ENCODE data around the gene PHLPP1.
A peak's percentile ranks its signal among the peaks of the same experiment; 100 is the strongest.
"Not testable (repeated sequence)": the region's sequence is repeated elsewhere in the genome, so short reads cannot be mapped to it uniquely, and the experiment has no call there.

The PHLPP1 gene

GRCh38 chr18:62717925-62718800 is 2.8 kb downstream of the PHLPP1 start:
- DNase-seq: no peak

- no peak for DNase-seq
These were observed 4.7 kb downstream of the PHLPP1 start for GRCh38 chr18:62720048-62720447.

DNA sequence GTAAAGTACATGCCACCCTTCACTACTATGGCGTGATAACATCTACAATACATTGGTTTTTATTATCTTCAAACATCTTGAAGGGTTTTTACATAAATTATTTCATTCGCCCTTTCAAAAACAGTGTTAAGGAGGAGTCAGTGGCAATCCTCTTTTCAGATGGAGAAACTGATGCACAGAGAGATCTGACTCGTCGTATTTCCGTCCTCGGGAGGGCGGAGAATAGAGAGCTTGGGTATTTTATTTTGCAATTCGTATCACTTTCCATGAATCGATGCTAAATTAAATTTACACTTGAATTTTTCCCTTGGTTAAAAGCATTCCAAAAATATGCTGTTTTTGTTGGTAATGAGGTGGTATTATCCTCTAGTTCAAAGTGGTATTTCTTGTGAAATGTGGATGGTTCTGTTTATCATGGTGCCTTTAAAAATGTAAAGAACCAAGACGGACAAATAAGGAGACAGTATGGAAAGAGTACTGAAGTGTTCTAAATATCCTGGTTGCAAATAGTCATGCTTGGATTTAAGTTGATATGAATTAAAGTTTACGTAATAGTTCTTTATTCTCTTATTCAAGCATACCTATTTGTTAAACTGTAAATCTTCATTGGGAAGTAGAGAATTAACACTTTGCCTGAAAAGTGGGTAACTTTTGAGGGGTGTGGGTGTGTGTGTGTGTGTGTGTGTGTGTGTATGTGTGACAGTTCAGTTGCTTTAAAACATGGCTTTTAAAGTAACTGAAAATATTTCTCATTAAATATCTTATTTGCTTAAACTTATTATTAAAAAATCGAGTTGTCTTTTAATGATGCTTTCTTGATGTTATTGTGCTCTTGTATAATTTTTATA is 5.6 kb downstream of the PHLPP1 start:
- no peak for DNase-seq

GRCh38 chr18:62721839-62722795 is 6.8 kb downstream of the PHLPP1 start:
- DNase-seq: no peak

GRCh38 chr18:62723666-62724281 is 8.4 kb downstream of the PHLPP1 start:
- DNase-seq: no peak

GRCh38 chr18:62725896-62726295 is 10.6 kb downstream of the PHLPP1 start:
- no peak for DNase-seq

- no peak for DNase-seq
These were observed 12.9 kb downstream of the PHLPP1 start for GRCh38 chr18:62728254-62728653.

- no peak for DNase-seq
These were observed 14.4 kb downstream of the PHLPP1 start for GRCh38 chr18:62729487-62730386.

DNA sequence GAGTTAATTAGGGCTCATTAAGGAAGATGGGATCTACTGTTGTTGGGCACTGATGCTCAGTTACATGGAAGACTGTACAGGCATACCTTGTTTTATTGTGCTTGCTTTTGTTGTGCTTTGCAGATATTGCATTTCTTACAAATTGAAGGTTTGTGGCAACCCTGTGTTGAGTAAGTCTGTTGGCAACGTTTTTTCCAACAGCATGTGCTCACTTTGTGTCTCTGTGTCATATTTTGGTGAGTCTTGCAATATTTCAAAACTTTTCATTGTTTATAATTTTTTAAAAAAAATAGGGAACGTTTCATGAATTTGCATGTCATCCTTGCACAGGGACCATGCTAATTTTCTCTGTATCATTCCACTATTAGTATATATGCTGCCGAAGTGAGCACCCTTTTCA is 15.6 kb downstream of the PHLPP1 start:
- DNase-seq: peak; percentile 31

GRCh38 chr18:62732617-62733016 is 17.3 kb downstream of the PHLPP1 start:
- DNase-seq: no peak

- no peak for DNase-seq
These were observed 18.9 kb downstream of the PHLPP1 start for GRCh38 chr18:62734290-62734689.

DNA sequence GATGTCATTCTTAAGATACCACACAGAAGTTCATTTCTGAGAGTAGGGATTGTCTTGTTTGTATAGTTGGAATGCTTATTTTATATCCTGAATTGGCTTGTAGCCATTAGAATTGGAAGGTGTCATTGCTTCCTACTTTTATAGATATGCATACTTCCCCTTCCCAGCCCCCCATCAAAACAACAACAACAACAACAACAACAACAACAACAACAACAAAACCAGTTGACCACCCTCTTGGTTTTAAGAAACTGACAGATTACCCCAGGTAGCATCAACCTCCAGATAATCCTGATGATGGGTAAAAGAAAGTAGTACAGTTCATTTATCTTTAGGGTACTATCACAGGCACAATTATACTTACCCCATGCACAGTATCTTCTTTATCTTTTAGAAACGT is 20.0 kb downstream of the PHLPP1 start:
- DNase-seq: no peak

GRCh38 chr18:62736077-62736855 is 20.9 kb downstream of the PHLPP1 start:
- DNase-seq: no peak

DNA sequence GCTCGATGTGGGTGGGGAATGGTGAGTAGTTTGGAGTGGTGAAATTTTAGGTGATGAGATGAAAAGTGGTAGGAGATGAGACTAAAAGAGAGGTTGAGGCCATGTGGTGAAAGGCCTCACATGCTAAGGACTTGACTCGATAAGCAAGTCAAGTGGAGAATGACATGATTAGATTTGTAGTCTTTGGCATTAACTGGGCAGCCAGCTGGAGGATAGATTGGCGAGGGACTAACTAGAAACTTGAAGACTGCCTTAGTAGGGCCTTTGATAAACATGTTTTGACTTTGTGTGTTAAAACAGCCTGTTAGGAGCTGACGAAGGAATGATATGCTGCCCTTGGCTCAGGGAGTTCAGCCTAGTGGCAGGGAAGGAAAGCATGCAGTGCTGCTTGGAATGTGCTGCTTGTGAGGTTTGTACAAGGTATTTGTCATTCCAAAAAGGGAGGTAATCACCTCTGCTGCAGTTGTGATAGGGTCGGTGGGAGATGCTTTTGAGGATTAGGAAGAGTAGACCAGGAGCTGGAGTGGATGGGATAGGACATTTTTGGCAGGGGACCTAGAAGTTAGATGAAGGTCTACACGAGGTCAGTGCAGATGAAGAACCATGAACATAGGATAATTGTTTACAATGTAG is 22.0 kb downstream of the PHLPP1 start:
- DNase-seq: no peak

DNA sequence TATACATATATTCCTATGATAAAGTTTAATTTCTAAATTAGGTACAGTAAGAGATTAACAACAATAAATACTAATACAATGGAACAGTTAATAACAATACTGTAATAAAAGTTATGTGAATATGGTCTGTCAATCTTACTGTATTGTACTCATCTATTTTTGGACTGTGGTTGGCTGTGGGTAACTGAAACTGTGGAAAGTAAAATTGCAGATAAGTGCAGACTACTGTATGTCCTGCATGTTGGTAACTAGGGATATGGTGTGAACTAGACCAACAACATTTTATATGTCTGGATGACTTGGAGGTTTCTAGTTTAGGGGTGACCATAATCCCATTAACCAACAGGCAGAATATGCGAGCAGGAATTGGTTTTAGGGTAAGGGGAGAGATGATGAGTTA is 23.3 kb downstream of the PHLPP1 start:
- DNase-seq: no peak

GRCh38 chr18:62739911-62740310 is 24.6 kb downstream of the PHLPP1 start:
- DNase-seq: no peak

DNA sequence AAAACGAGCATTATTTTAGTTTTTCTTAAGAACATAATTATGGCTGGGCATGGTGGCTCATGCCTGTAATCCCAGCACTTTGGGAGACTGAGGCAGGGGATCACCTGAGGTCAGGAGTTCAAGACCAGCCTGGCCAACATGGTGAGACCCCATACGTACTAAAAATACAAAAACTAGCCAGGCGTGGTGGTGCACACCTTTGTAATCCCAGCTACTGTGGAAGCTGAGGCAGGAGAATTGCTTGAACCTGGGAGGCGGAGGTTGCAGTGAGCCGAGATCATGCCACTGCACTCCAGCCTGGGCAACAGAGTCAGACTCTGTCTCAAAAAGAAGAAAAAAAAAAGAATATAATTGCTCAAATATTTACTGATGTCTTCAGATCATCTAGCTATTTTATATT is 25.3 kb downstream of the PHLPP1 start:
- not testable (repeated sequence) for DNase-seq

DNA sequence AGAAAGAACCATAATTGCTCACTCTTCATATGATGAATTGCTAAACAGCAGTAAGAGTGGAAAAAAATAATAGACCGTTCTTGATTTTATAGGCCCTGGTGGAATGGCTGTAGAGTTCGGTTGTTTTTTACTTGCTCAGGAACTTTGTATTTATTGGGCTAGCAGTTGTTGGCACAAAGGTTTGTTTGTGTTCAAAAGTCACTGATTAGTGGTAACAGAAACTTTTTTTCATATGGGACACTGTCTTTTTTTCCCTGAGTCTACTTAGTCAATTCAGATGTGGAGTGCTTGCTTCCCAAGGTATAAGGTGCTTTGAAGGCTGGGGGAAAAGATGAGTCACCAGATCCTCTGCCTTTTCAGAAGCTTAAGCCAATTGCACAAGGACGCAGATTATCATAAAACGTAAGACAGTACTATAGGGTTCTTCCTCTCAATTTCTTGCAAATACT is 25.8 kb downstream of the PHLPP1 start:
- DNase-seq: no peak

DNA sequence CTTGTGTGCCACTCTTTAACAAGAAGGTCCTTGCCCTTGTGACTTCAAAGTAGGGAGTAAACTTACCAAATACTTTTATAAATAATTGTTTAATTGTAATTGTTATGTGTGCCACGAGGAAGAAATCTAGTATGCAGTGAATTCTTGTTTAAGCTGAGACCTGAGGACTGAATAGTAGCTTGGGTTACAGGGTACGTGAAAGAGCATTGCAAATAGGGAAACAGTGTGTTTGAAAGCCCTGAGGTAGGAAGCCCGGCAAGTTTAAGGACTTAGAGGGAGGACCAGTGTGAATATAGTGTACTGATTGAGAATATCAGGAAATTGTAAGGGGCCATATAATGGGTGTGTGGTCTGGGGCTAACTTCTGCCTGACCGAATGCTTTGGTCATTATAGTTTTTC is 26.2 kb downstream of the PHLPP1 start:
- DNase-seq: no peak
